Activated B cell treated with CpG ODN at 0.5 μM for 24 hours (primary cell): ENCODE measurements around the gene HLCS. TPM values are rescaled to one million over a fixed set of nuclear protein-coding genes. Genes with fewer than 3 reads are reported as not detected.

Experiments used
- ATAC-seq: fragments of 200-7000 bp; cut with Tn5 transposase; one replicate; pipeline ENCODE4 v1.10.0; 2021; ENCODE audit warnings: low read depth, mild to moderate bottlenecking, moderate library complexity
- CTCF ChIA-PET: fragments of 350-600 bp; sonication (Branson Sonifier 250); formaldehyde crosslinking; loops from one replicate; lab custom pipeline; 2021; ENCODE audit warnings: antibody characterized with exemption; lab: Charles Lee
- POLR2A ChIA-PET: fragments of 350-600 bp; sonication (Branson Sonifier 250); formaldehyde crosslinking; loops from one replicate; lab custom pipeline; 2021; ENCODE audit warnings: antibody characterized with exemption; lab: Charles Lee
- DNase-seq: peaks from one replicate; pipeline ENCODE4 v3.0.0; 2022
- H3K27ac Mint-ChIP-seq: one replicate; pipeline ENCODE4 v1.8.0; 2020; ENCODE audit warnings: mixed read lengths
- H3K27me3 Mint-ChIP-seq: one replicate; pipeline ENCODE4 v1.8.0; 2021; ENCODE audit warnings: mixed read lengths
- H3K36me3 Mint-ChIP-seq: one replicate; pipeline ENCODE4 v1.8.0; 2021; ENCODE audit warnings: low read depth, mixed read lengths
- H3K4me1 Mint-ChIP-seq: one replicate; pipeline ENCODE4 v1.8.0; 2021; ENCODE audit warnings: mixed read lengths
- H3K4me3 Mint-ChIP-seq: one replicate; pipeline ENCODE4 v1.8.0; 2020; ENCODE audit warnings: mild to moderate bottlenecking, mixed read lengths
- H3K9me3 Mint-ChIP-seq: one replicate; pipeline ENCODE4 v1.8.0; 2020; ENCODE audit warnings: mixed read lengths
- CTCF ChIP-seq: fragments of 200-600 bp; IDR thresholded peaks from one replicate; pipeline ENCODE4 v1.8.0; 2022; ENCODE audit warnings: antibody characterized with exemption, mild to moderate bottlenecking
- intact Hi-C: fragments of 100-400 bp; cut with micrococcal nuclease; formaldehyde crosslinking; loops from one replicate; pipeline ENCODE4 v1.15.1; 2024
- total RNA-seq: library from RNA; stranded (reverse); gene quantifications from 2 replicates; pipeline ENCODE4 v1.2.3, GENCODE V29; 2022

HLCS gene
- total RNA-seq: 8.1 and 10.6 TPM in 2 replicates

- DNase-seq (peak; percentile 77), ATAC-seq (peak; percentile 92)
- peaks cover 20% of the 10 kb centered on the region for H3K4me1 Mint-ChIP-seq
- intact Hi-C loops: loop anchor here (1.0 to 5.0 kb wide), 6 partner anchors 23 to 596 kb away; partner anchors contain the start of genes DYRK1A, PIGP, TTC3 and VPS26C
- no peak for TF ChIP-seq CTCF
- no peaks in the 10 kb centered on the region for H3K9me3 Mint-ChIP-seq
- POLR2A ChIA-PET: interaction anchor here (0.7 to 2.7 kb wide), 5 partner anchors 10 to 189 kb away, joined by 3 to 16 read pairs (median 7); no protein-coding TSS in a partner anchor
- no peaks in the 10 kb centered on the region for H3K36me3 Mint-ChIP-seq
- H3K4me3 Mint-ChIP-seq: peak within 1 kb of the TSS; percentile 85
- H3K27ac Mint-ChIP-seq: peak within 1 kb of the TSS; percentile 80
- H3K27me3 Mint-ChIP-seq: no peaks in the 10 kb centered on the region
- CTCF ChIA-PET: interaction anchor here (1.0 to 3.9 kb wide), 4 partner anchors 10 to 24 kb away, joined by 3 to 24 read pairs (median 10); no protein-coding TSS in a partner anchor
Measured at GRCh38 chr21:36966066-36966820, at the start of gene HLCS. Gene HLCS (minus strand): TSS chr21:36966669. CDS start chr21:36966638, 31 bp downstream.

GRCh38 chr21:37009740-37010341, 43.4 kb upstream of the HLCS start:
- Mint-ChIP-seq H3K27me3 (peaks cover 46% of the 10 kb centered on the region), H3K4me1 (peaks cover 19% of the 10 kb centered on the region), H3K4me3 (peak overlapping the region; percentile 39), H3K27ac (no peak overlapping the region), H3K36me3 (no peaks in the 10 kb centered on the region), H3K9me3 (no peaks in the 10 kb centered on the region)
- POLR2A ChIA-PET: interaction anchor here (1.4 kb wide), 1 partner anchor 20 kb away, joined by 5 read pairs; no protein-coding TSS in a partner anchor
- DNase-seq (peak; percentile 62), ATAC-seq (peak; percentile 85)
- intact Hi-C loops: loop anchor here (1.0 to 5.0 kb wide), 3 partner anchors 33 to 71 kb away; partner anchors contain the start of genes PIGP and TTC3
- no peak for TF ChIP-seq CTCF
- CTCF ChIA-PET: interaction anchor here (1.0 to 1.6 kb wide), 7 partner anchors 17 to 379 kb away, joined by 3 to 11 read pairs (median 4); no protein-coding TSS in a partner anchor

GRCh38 chr21:37008724-37009123, 42.3 kb upstream of the HLCS start:
- DNase-seq: no peak
- ChIA-PET POLR2A (no interaction called here), CTCF (interaction anchor here (0.7 kb wide), 1 partner anchor 84 kb away, joined by 3 read pairs; no protein-coding TSS in a partner anchor)
- peaks cover 19% of the 10 kb centered on the region for H3K4me1 Mint-ChIP-seq
- H3K9me3 Mint-ChIP-seq: no peaks in the 10 kb centered on the region
- intact Hi-C loops: loop anchor here (1.0 kb wide), 1 partner anchor 69 kb away; no protein-coding TSS in a partner anchor
- ATAC-seq: no peak
- H3K27ac Mint-ChIP-seq: no peak overlapping the region
- no peaks in the 10 kb centered on the region for H3K36me3 Mint-ChIP-seq
- peaks cover 40% of the 10 kb centered on the region for H3K27me3 Mint-ChIP-seq
- TF ChIP-seq CTCF: no peak
- H3K4me3 Mint-ChIP-seq: no peak overlapping the region

DNA sequence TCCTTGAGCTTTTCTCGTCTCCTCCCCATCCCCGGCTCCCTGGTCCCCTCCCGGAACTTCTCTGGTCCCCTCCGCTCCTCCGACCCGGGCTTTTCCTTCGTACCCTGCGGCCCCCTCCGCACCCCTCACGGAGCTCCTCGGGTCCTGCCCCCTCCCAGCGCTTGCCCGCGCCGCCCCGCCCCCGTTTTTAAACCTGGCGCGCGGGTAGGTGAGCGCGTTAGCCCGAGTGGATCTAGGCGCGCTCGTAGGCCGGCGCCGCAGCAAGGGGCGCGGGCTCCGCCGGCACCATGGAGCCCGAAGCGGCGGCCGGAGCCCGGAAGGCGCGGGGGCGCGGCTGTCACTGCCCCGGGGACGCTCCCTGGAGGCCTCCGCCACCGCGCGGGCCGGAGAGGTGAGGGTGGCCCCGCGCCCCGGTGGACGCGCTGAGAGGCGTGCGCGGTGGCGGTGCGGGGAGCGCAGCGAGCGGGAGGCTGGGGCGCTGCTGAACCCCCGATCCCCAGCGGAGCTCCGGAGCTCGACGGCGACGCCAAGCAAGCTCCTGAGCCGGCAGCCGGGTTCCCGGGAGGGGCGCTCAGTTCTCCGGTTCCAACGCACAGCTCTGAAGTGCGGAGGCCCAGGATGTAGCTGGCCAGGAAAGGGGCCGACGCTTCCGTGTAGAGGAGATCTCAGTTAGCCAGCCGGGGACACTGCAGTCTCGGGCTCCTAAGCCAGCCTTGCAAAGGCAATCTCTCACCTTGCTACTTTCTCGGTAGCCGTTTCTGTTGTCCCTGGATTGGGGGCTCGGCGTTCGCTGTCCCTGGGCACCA, 40.2 kb upstream of the HLCS start, which contains the start of gene RIPPLY3:
TSS of gene RIPPLY3 (plus strand) at position 217 of the 806 bp plus-strand sequence. CDS start at position 288, 71 bp downstream.
- intact Hi-C loops: no loop called here
- Mint-ChIP-seq H3K27ac (no peak within 1 kb of the TSS), H3K4me1 (peaks cover 19% of the 10 kb centered on the region), H3K9me3 (no peaks in the 10 kb centered on the region), H3K36me3 (no peaks in the 10 kb centered on the region), H3K4me3 (peak within 1 kb of the TSS; percentile 59), H3K27me3 (peaks cover 30% of the 10 kb centered on the region)
- ChIA-PET CTCF (interaction anchor here (1.7 kb wide), 1 partner anchor 17 kb away, joined by 4 read pairs; no protein-coding TSS in a partner anchor), POLR2A (no interaction called here)
- no peak for DNase-seq
- TF ChIP-seq CTCF: no peak
- peak; percentile 26 for ATAC-seq
